ENCODE data around the gene SCARB2.

Gene SCARB2

DNA sequence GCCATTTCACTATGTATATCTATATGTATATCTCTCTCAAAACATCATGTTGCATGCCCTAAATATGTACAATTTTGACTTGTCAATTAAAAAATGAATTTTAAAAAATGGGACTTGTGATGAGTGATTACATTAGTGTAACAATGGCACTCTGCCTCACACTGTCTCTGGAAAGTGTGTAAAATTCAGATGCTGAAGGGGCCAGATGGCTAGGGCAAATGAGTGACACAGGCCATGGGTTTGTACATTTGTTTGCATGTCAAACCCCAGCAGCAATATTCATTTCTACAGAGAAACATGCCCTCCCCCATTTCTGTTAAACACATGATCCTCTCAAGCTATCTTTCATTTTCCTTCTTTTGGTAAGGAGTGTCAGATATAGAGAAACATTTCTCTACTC is 8.1 kb downstream of the SCARB2 start:
- H2BK12ac ChIP-seq (ENCODE audit: low read length): no peak overlapping the region
- no peak overlapping the region for H3K27ac ChIP-seq (replicated peaks; ENCODE audit: low read length)
- H2AFZ ChIP-seq (ENCODE audit: low read length): no peak overlapping the region
- H3K79me1 ChIP-seq (ENCODE audit: low read depth, low read length): peaks cover 2% of the 10 kb centered on the region
- H2BK5ac ChIP-seq (ENCODE audit: low read length): no peak overlapping the region
- no peak overlapping the region for H2BK120ac ChIP-seq (ENCODE audit: low read depth, low read length)
- no peak overlapping the region for H3K4ac ChIP-seq (ENCODE audit: low read length)
- no peak overlapping the region for H2BK15ac ChIP-seq (ENCODE audit: low read length)
- H2AK5ac ChIP-seq (ENCODE audit: low read depth, low read length): no peak overlapping the region
- no peak overlapping the region for H4K8ac ChIP-seq (ENCODE audit: low read depth, low read length)
- H4K91ac ChIP-seq (ENCODE audit: low read depth, low read length, poor library complexity): no peak overlapping the region
- H3K4me1 ChIP-seq (ENCODE audit: control insufficient read depth in 2 of 2, insufficient read depth in 1 of 2, low read depth in 1 of 2, low read length in 2 of 2): no peaks in the 10 kb centered on the region
- peaks cover 2 to 15% of the 10 kb centered on the region in 2 donors for H3K36me3 ChIP-seq (replicated peaks in 1 of 2; ENCODE audit: control insufficient read depth in 2 of 2, insufficient read depth in 2 of 2, low read length in 2 of 2)
- H3K4me3 ChIP-seq (ENCODE audit: low read length in 2 of 2): no peak overlapping the region
- no peaks in the 10 kb centered on the region for H3K27me3 ChIP-seq (ENCODE audit: control insufficient read depth in 3 of 3, insufficient read depth in 3 of 3, low read depth in 1 of 3, low read length in 3 of 3)
- no peaks in the 10 kb centered on the region for H3K9me3 ChIP-seq (replicated peaks in 1 of 2; ENCODE audit: control insufficient read depth in 2 of 2, insufficient read depth in 1 of 2, low read depth in 1 of 2, low read length in 2 of 2)
- H3K9ac ChIP-seq (ENCODE audit: low read depth, low read length, poor library complexity): no peak overlapping the region
- H3K4me2 ChIP-seq (ENCODE audit: insufficient read depth, low read length, poor library complexity, severe bottlenecking): no peak overlapping the region
- no peak for DNase-seq (ENCODE audit: low spot score)
- H3K23ac ChIP-seq (ENCODE audit: low read depth, low read length, poor library complexity): no peak overlapping the region
- H3K14ac ChIP-seq (ENCODE audit: low read length): no peak overlapping the region
- no peak overlapping the region for H3K18ac ChIP-seq (ENCODE audit: low read length)

GRCh38 chr4:76204936-76205335 is 8.7 kb downstream of the SCARB2 start:
- WGBS, 2 donors (ENCODE audit: extremely low coverage in 2 of 2, insufficient read length in 2 of 2, insufficient replicate concordance in 1 of 2): no CpG with 5 or more reads among the region's 1 CpG
- H3K4me2 ChIP-seq (ENCODE audit: insufficient read depth, low read length, poor library complexity, severe bottlenecking): no peak overlapping the region
- no peaks in the 10 kb centered on the region for H3K4me1 ChIP-seq (ENCODE audit: control insufficient read depth in 2 of 2, insufficient read depth in 1 of 2, low read depth in 1 of 2, low read length in 2 of 2)
- H2BK5ac ChIP-seq (ENCODE audit: low read length): no peak overlapping the region
- H2AK5ac ChIP-seq (ENCODE audit: low read depth, low read length): no peak overlapping the region
- H4K91ac ChIP-seq (ENCODE audit: low read depth, low read length, poor library complexity): no peak overlapping the region
- H3K79me1 ChIP-seq (ENCODE audit: low read depth, low read length): peaks cover 2% of the 10 kb centered on the region
- H3K4me3 ChIP-seq (ENCODE audit: low read length in 2 of 2): no peak overlapping the region
- H3K36me3 ChIP-seq (replicated peaks in 1 of 2; ENCODE audit: control insufficient read depth in 2 of 2, insufficient read depth in 2 of 2, low read length in 2 of 2): peaks cover 2 to 10% of the 10 kb centered on the region in 2 donors
- no peaks in the 10 kb centered on the region for H3K27me3 ChIP-seq (ENCODE audit: control insufficient read depth in 3 of 3, insufficient read depth in 3 of 3, low read depth in 1 of 3, low read length in 3 of 3)
- no peak overlapping the region for H2BK15ac ChIP-seq (ENCODE audit: low read length)
- no peak overlapping the region for H2BK12ac ChIP-seq (ENCODE audit: low read length)
- H3K18ac ChIP-seq (ENCODE audit: low read length): no peak overlapping the region
- no peak overlapping the region for H2AFZ ChIP-seq (ENCODE audit: low read length)
- no peak for DNase-seq (ENCODE audit: low spot score)
- no peak overlapping the region for H2BK120ac ChIP-seq (ENCODE audit: low read depth, low read length)
- H4K8ac ChIP-seq (ENCODE audit: low read depth, low read length): no peak overlapping the region
- no peak overlapping the region for H3K9ac ChIP-seq (ENCODE audit: low read depth, low read length, poor library complexity)
- H3K9me3 ChIP-seq (replicated peaks in 1 of 2; ENCODE audit: control insufficient read depth in 2 of 2, insufficient read depth in 1 of 2, low read depth in 1 of 2, low read length in 2 of 2): no peaks in the 10 kb centered on the region
- H3K23ac ChIP-seq (ENCODE audit: low read depth, low read length, poor library complexity): no peak overlapping the region
- H3K27ac ChIP-seq (replicated peaks; ENCODE audit: low read length): no peak overlapping the region
- H3K4ac ChIP-seq (ENCODE audit: low read length): no peak overlapping the region
- no peak overlapping the region for H3K14ac ChIP-seq (ENCODE audit: low read length)

DNA sequence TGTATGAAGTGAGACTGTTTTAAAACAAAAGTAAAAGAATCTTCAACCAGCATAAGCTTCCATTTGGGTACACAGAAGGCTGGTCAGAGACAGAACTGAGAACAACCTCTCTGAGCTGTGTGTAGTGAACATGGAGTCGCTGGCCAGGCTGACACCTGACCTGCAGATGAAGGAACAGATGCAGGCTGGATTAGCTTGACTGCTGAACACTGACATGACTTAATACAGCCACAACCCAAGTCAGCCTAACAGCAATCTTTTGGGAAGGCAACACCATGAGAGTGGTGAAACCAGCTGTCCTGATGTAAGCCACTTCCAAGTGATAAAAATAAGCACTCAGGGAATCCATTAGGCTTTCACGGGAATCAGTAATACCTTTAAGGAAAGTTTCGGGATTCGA is 10.1 kb downstream of the SCARB2 start:
- Histone ChIP-seq H3K27me3 (ENCODE audit: control insufficient read depth in 3 of 3, insufficient read depth in 3 of 3, low read depth in 1 of 3, low read length in 3 of 3) (no peaks in the 10 kb centered on the region), H3K36me3 (replicated peaks in 1 of 2; ENCODE audit: control insufficient read depth in 2 of 2, insufficient read depth in 2 of 2, low read length in 2 of 2) (peaks cover 0 to 4% of the 10 kb centered on the region in 2 donors), H3K18ac (ENCODE audit: low read length) (no peak overlapping the region), H3K4me3 (ENCODE audit: low read length in 2 of 2) (no peak overlapping the region), H4K91ac (ENCODE audit: low read depth, low read length, poor library complexity) (no peak overlapping the region), H3K4me1 (ENCODE audit: control insufficient read depth in 2 of 2, insufficient read depth in 1 of 2, low read depth in 1 of 2, low read length in 2 of 2) (peaks cover under 1 to 1% of the 10 kb centered on the region in 2 donors), H2BK15ac (ENCODE audit: low read length) (no peak overlapping the region), H3K14ac (ENCODE audit: low read length) (no peak overlapping the region), H4K8ac (ENCODE audit: low read depth, low read length) (no peak overlapping the region), H3K79me1 (ENCODE audit: low read depth, low read length) (no peaks in the 10 kb centered on the region), H2AFZ (ENCODE audit: low read length) (no peak overlapping the region), H3K23ac (ENCODE audit: low read depth, low read length, poor library complexity) (no peak overlapping the region), H3K4me2 (ENCODE audit: insufficient read depth, low read length, poor library complexity, severe bottlenecking) (no peak overlapping the region), H2AK5ac (ENCODE audit: low read depth, low read length) (no peak overlapping the region), H3K4ac (ENCODE audit: low read length) (no peak overlapping the region), H3K9me3 (replicated peaks in 1 of 2; ENCODE audit: control insufficient read depth in 2 of 2, insufficient read depth in 1 of 2, low read depth in 1 of 2, low read length in 2 of 2) (no peaks in the 10 kb centered on the region), H2BK5ac (ENCODE audit: low read length) (no peak overlapping the region), H2BK12ac (ENCODE audit: low read length) (no peak overlapping the region), H3K9ac (ENCODE audit: low read depth, low read length, poor library complexity) (no peak overlapping the region), H3K27ac (replicated peaks; ENCODE audit: low read length) (no peak overlapping the region), H2BK120ac (ENCODE audit: low read depth, low read length) (no peak overlapping the region)
- no CpG with 5 or more reads among the region's 4 CpGs for WGBS, 2 donors (ENCODE audit: extremely low coverage in 2 of 2, insufficient read length in 2 of 2, insufficient replicate concordance in 1 of 2)
- no peak for DNase-seq (ENCODE audit: low spot score)

GRCh38 chr4:76201276-76201675 is 12.3 kb downstream of the SCARB2 start:
- Histone ChIP-seq H3K4ac (ENCODE audit: low read length) (no peak overlapping the region), H3K18ac (ENCODE audit: low read length) (no peak overlapping the region), H3K23ac (ENCODE audit: low read depth, low read length, poor library complexity) (no peak overlapping the region), H4K8ac (ENCODE audit: low read depth, low read length) (no peak overlapping the region), H4K91ac (ENCODE audit: low read depth, low read length, poor library complexity) (no peak overlapping the region), H3K4me2 (ENCODE audit: insufficient read depth, low read length, poor library complexity, severe bottlenecking) (no peak overlapping the region), H3K79me1 (ENCODE audit: low read depth, low read length) (no peaks in the 10 kb centered on the region), H3K14ac (ENCODE audit: low read length) (no peak overlapping the region), H3K4me1 (ENCODE audit: control insufficient read depth in 2 of 2, insufficient read depth in 1 of 2, low read depth in 1 of 2, low read length in 2 of 2) (peaks cover 7 to 11% of the 10 kb centered on the region in 2 donors), H2BK12ac (ENCODE audit: low read length) (no peak overlapping the region), H3K9me3 (replicated peaks in 1 of 2; ENCODE audit: control insufficient read depth in 2 of 2, insufficient read depth in 1 of 2, low read depth in 1 of 2, low read length in 2 of 2) (no peaks in the 10 kb centered on the region), H3K27me3 (ENCODE audit: control insufficient read depth in 3 of 3, insufficient read depth in 3 of 3, low read depth in 1 of 3, low read length in 3 of 3) (no peaks in the 10 kb centered on the region), H2BK15ac (ENCODE audit: low read length) (no peak overlapping the region), H3K4me3 (ENCODE audit: low read length in 2 of 2) (no peak overlapping the region), H2BK120ac (ENCODE audit: low read depth, low read length) (no peak overlapping the region), H3K27ac (replicated peaks; ENCODE audit: low read length) (no peak overlapping the region), H2AK5ac (ENCODE audit: low read depth, low read length) (no peak overlapping the region), H3K9ac (ENCODE audit: low read depth, low read length, poor library complexity) (no peak overlapping the region), H2BK5ac (ENCODE audit: low read length) (no peak overlapping the region), H2AFZ (ENCODE audit: low read length) (no peak overlapping the region), H3K36me3 (replicated peaks in 1 of 2; ENCODE audit: control insufficient read depth in 2 of 2, insufficient read depth in 2 of 2, low read length in 2 of 2) (peaks cover 0 to 10% of the 10 kb centered on the region in 2 donors)
- no CpG with 5 or more reads among the region's 4 CpGs for WGBS, 2 donors (ENCODE audit: extremely low coverage in 2 of 2, insufficient read length in 2 of 2, insufficient replicate concordance in 1 of 2)
- no peak for DNase-seq (ENCODE audit: low spot score)
